CD4-positive, CD25-positive, alpha-beta regulatory T cell (primary cell): Measurements from ENCODE around the gene CLCNKB. TPM values are rescaled to one million over a fixed set of nuclear protein-coding genes. Genes with fewer than 3 reads are reported as not detected.
"Not testable (repeated sequence)": the region's sequence is repeated elsewhere in the genome, so short reads cannot be mapped to it uniquely, and the experiment has no call there.

Source experiments
- ATAC-seq, 2 donors: fragments of 150-1000 bp; cut with Tn5 transposase; one replicate each; pipeline ENCODE4 v1.10.0; 2021; ENCODE audit warnings: low read depth in 2 of 2, moderate number of reproducible peaks in 2 of 2, moderate library complexity in 1 of 2
- DNase-seq, 3 donors: peaks; one replicate each; pipeline versions ENCODE4 v3.0.0 to v3.0.0-alpha.2; 2012 to 2022; ENCODE audit warnings: mixed read lengths in 1 of 3
- H3K27ac ChIP-seq: one replicate; pipeline ENCODE4 v1.7.0; 2013; ENCODE audit warnings: mild to moderate bottlenecking, low read length; ENCODE audit not compliant: insufficient read depth, poor library complexity, severe bottlenecking
- H3K27me3 ChIP-seq: one replicate; pipeline ENCODE4 v1.7.0; 2013; ENCODE audit warnings: low read length; ENCODE audit not compliant: control insufficient read depth, insufficient read depth
- H3K36me3 ChIP-seq: one replicate; pipeline ENCODE4 v1.7.0; 2013; ENCODE audit warnings: mild to moderate bottlenecking, low read length, moderate library complexity; ENCODE audit not compliant: control insufficient read depth, insufficient read depth
- H3K4me1 ChIP-seq: 2 replicates; pipeline ENCODE4 v1.7.0; 2013; ENCODE audit warnings: mild to moderate bottlenecking, low read length; ENCODE audit not compliant: insufficient read depth, control insufficient read depth, poor library complexity, severe bottlenecking
- H3K4me3 ChIP-seq: one replicate; pipeline ENCODE4 v1.7.0; 2013; ENCODE audit warnings: low read depth, mild to moderate bottlenecking, low read length, moderate library complexity
- H3K9me3 ChIP-seq, 2 experiments: 1 replicate in 1 of 2; 2 replicates in 1 of 2; pipeline ENCODE4 v1.7.0; 2013; ENCODE audit warnings: low read length in 2 of 2, mild to moderate bottlenecking in 1 of 2, moderate library complexity in 1 of 2; ENCODE audit not compliant: control insufficient read depth in 2 of 2
- H3K27ac Mint-ChIP-seq, 3 donors: one replicate each; pipeline ENCODE4 v1.8.0; 2020 to 2022; ENCODE audit warnings: mild to moderate bottlenecking in 3 of 3, mixed read lengths in 3 of 3, moderate library complexity in 2 of 3
- H3K27me3 Mint-ChIP-seq: one replicate; pipeline ENCODE4 v1.8.0; 2022; ENCODE audit warnings: mild to moderate bottlenecking, mixed read lengths
- H3K36me3 Mint-ChIP-seq: one replicate; pipeline ENCODE4 v1.8.0; 2020; ENCODE audit warnings: mixed read lengths
- H3K4me1 Mint-ChIP-seq, 4 donors: one replicate each; pipeline ENCODE4 v1.8.0; 2020 to 2022; ENCODE audit warnings: mixed read lengths in 4 of 4, mild to moderate bottlenecking in 1 of 4
- H3K4me3 Mint-ChIP-seq, 4 donors: one replicate each; pipeline ENCODE4 v1.8.0; 2020 to 2022; ENCODE audit warnings: mild to moderate bottlenecking in 4 of 4, mixed read lengths in 4 of 4, moderate library complexity in 3 of 4
- H3K9me3 Mint-ChIP-seq, 7 donors: one replicate each; pipeline ENCODE4 v1.8.0; 2020 to 2022; ENCODE audit warnings: mixed read lengths in 7 of 7, mild to moderate bottlenecking in 3 of 7, moderate library complexity in 2 of 7
- polyA plus RNA-seq, 4 donors: library from polyadenylated mRNA; unstranded; fragments of 300-500 nt; fragmentation: Illumina TruSeq; gene quantifications; one replicate each; pipeline ENCODE4 v1.2.3, GENCODE V29; 2021
- total RNA-seq: library from RNA; stranded (reverse); gene quantifications from one replicate; pipeline ENCODE4 v1.2.3, GENCODE V29; 2022

CLCNKB gene
- total and polyA plus RNA-seq, 5 donors from 2014 or later, result not detected

- H3K36me3 Mint-ChIP-seq, result no peaks in the 10 kb centered on the region
- H3K4me3 Mint-ChIP-seq, result no peak overlapping the region
- H3K27me3 Mint-ChIP-seq, result peaks cover 20% of the 10 kb centered on the region
- ATAC-seq, result no peak
- H3K27ac Mint-ChIP-seq, result no peak overlapping the region
- Histone ChIP-seq H3K27me3 (no peaks in the 10 kb centered on the region), H3K4me1 (peaks cover 7% of the 10 kb centered on the region), H3K9me3 (no peaks in the 10 kb centered on the region), H3K4me3 (no peak overlapping the region), H3K27ac (no peak overlapping the region), H3K36me3 (no peaks in the 10 kb centered on the region)
- H3K9me3 Mint-ChIP-seq, result no peaks in the 10 kb centered on the region
- DNase-seq, result no peak
- peaks cover 0 to 5% (median 1%) of the 10 kb centered on the region in 4 donors for H3K4me1 Mint-ChIP-seq
Measured at GRCh38 chr1:16031551-16031950, 12.0 kb upstream of the CLCNKB start.

GRCh38 chr1:16032388-16033102, 11.0 kb upstream of the CLCNKB start:
- Mint-ChIP-seq H3K9me3 (no peaks in the 10 kb centered on the region), H3K36me3 (no peaks in the 10 kb centered on the region), H3K27me3 (peaks cover 20% of the 10 kb centered on the region), H3K4me1 (peaks cover 0 to 5% (median 1%) of the 10 kb centered on the region in 4 donors), H3K27ac (no peak overlapping the region), H3K4me3 (no peak overlapping the region)
- Histone ChIP-seq H3K9me3 (no peaks in the 10 kb centered on the region), H3K4me1 (no peaks in the 10 kb centered on the region), H3K36me3 (no peaks in the 10 kb centered on the region), H3K4me3 (no peak overlapping the region), H3K27ac (no peak overlapping the region), H3K27me3 (no peaks in the 10 kb centered on the region)
- ATAC-seq (peak; percentile 44 to 57), DNase-seq (peak; percentile 15 to 39 (median 26))

DNA sequence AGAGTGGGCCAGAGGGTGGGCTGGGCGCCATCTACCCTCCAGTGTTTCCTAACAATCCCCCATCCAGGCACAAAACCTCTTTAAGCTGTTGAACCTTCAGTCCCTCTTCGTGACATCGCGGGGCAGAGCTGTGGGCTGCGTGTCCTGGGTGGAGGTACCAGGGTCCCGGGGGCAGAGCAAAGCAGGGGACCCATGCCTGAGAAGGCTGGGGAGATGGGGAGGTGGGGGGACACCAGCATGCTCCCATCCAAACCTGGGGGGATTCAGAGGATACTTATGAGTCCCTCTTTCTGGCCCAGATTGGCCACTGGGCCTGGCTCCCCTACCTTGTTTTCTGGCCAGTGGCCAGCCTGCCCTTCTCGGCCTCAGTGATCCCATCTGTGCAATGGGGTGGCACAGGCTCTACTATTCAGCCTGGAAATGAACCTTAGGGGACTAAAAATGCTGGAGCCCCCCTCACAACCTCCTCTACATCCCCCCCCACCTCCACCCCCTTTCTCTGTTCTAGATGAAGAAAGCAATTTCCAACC, 10.4 kb upstream of the CLCNKB start:
- DNase-seq, H3K9me3 Mint-ChIP-seq: not testable (repeated sequence)

DNA sequence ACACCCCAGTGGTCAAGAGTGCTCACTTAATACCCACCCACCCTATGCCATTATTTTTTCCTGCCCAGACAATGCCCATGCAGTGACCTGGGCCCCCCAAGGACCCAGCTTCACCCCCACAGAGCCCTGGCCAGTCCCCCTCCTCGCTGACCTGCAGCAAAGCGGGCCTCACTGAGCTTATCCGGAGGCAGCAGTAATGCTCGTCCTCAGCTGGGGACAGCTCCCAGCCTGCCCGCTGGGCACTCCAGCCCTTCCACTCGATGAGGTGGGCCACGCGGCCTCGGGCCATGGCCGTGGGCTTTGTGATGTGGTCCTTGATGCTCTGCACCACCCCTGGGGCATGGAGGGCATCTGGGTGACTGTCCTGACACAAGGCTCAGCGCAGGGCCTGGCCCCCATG, 7.1 kb upstream of the CLCNKB start:
- H3K27ac Mint-ChIP-seq, H3K27me3 ChIP-seq, ATAC-seq, DNase-seq, H3K4me3 Mint-ChIP-seq, H3K27ac ChIP-seq, H3K9me3 Mint-ChIP-seq, H3K36me3 ChIP-seq, H3K36me3 Mint-ChIP-seq, H3K9me3 ChIP-seq, H3K4me1 Mint-ChIP-seq, H3K4me1 ChIP-seq, H3K4me3 ChIP-seq: not testable (repeated sequence)
- H3K27me3 Mint-ChIP-seq, result peaks cover 19% of the 10 kb centered on the region

More for the DNA sequence above, 10.4 kb upstream of the CLCNKB start:
- not testable (repeated sequence) for H3K27ac ChIP-seq, H3K36me3 Mint-ChIP-seq, H3K4me1 Mint-ChIP-seq, H3K4me1 ChIP-seq, H3K27me3 ChIP-seq, H3K9me3 ChIP-seq, H3K4me3 Mint-ChIP-seq, H3K36me3 ChIP-seq, ATAC-seq, H3K4me3 ChIP-seq, H3K27ac Mint-ChIP-seq
- peaks cover 16% of the 10 kb centered on the region for H3K27me3 Mint-ChIP-seq

- Histone ChIP-seq H3K27me3 (no peaks in the 10 kb centered on the region), H3K36me3 (no peaks in the 10 kb centered on the region), H3K4me3 (no peak overlapping the region), H3K9me3 (no peaks in the 10 kb centered on the region), H3K27ac (no peak overlapping the region), H3K4me1 (no peaks in the 10 kb centered on the region)
- H3K4me1 Mint-ChIP-seq, result no peaks in the 10 kb centered on the region
- H3K4me3 Mint-ChIP-seq, result no peak overlapping the region
- no peaks in the 10 kb centered on the region for H3K9me3 Mint-ChIP-seq
- ATAC-seq (no peak), DNase-seq (no peak)
- H3K36me3 Mint-ChIP-seq, result no peaks in the 10 kb centered on the region
- H3K27ac Mint-ChIP-seq, result no peak overlapping the region
- H3K27me3 Mint-ChIP-seq, result peaks cover 14% of the 10 kb centered on the region
Measured at GRCh38 chr1:16038620-16038912, 5.0 kb upstream of the CLCNKB start.

GRCh38 chr1:16039871-16040270, 3.7 kb upstream of the CLCNKB start:
- not testable (repeated sequence) for H3K36me3 ChIP-seq, ATAC-seq, H3K4me1 ChIP-seq, DNase-seq, H3K27me3 Mint-ChIP-seq, H3K4me3 ChIP-seq, H3K36me3 Mint-ChIP-seq, H3K27ac Mint-ChIP-seq, H3K4me1 Mint-ChIP-seq, H3K9me3 Mint-ChIP-seq, H3K9me3 ChIP-seq, H3K4me3 Mint-ChIP-seq, H3K27me3 ChIP-seq, H3K27ac ChIP-seq

GRCh38 chr1:16041200-16041599, 2.4 kb upstream of the CLCNKB start:
- H3K4me1 Mint-ChIP-seq, result no peaks in the 10 kb centered on the region
- H3K4me3 ChIP-seq, result no peak overlapping the region
- H3K27ac ChIP-seq, result no peak overlapping the region
- no peaks in the 10 kb centered on the region for H3K36me3 ChIP-seq
- H3K36me3 Mint-ChIP-seq, result no peaks in the 10 kb centered on the region
- no peaks in the 10 kb centered on the region for H3K4me1 ChIP-seq
- no peaks in the 10 kb centered on the region for H3K27me3 ChIP-seq
- peak overlapping the region in 1 of 4 donors; percentile 24 for H3K4me3 Mint-ChIP-seq
- ATAC-seq (no peak), DNase-seq (no peak)
- H3K9me3 Mint-ChIP-seq, result no peaks in the 10 kb centered on the region
- H3K9me3 ChIP-seq, result no peaks in the 10 kb centered on the region
- peaks cover 10% of the 10 kb centered on the region for H3K27me3 Mint-ChIP-seq
- H3K27ac Mint-ChIP-seq, result no peak overlapping the region

DNA sequence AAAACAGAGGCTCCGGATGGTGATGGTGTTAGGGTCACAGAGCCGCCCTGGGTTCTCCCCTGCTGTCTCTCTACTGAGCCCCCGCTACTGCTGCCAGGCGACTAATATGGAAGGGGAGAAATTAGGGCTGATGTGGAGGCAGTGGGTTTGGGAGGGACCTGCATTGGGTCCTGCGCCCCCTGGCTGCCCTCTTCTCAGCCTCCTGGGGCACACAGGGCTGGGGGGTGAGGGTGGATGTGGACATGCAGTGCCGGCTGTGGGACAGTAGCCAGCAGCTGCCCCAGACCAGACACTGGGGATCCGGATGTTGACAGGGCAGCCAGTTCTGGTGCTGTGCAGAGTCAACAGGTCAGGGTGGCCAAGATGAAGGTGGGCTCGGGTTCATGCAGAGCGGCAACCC, 1.5 kb upstream of the CLCNKB start:
- Histone ChIP-seq H3K27me3 (no peaks in the 10 kb centered on the region), H3K9me3 (no peaks in the 10 kb centered on the region), H3K4me3 (no peak overlapping the region), H3K4me1 (no peaks in the 10 kb centered on the region), H3K36me3 (no peaks in the 10 kb centered on the region), H3K27ac (no peak overlapping the region)
- no peak for DNase-seq
- Mint-ChIP-seq H3K4me1 (no peaks in the 10 kb centered on the region), H3K36me3 (no peaks in the 10 kb centered on the region), H3K27ac (no peak overlapping the region), H3K27me3 (peaks cover 11% of the 10 kb centered on the region), H3K9me3 (no peaks in the 10 kb centered on the region), H3K4me3 (no peak overlapping the region)
- no peak for ATAC-seq
